ENCODE results near the gene UBE2D2.
"Not testable (repeated sequence)": the region's sequence is repeated elsewhere in the genome, so short reads cannot be mapped to it uniquely, and the experiment has no call there.

DNA sequence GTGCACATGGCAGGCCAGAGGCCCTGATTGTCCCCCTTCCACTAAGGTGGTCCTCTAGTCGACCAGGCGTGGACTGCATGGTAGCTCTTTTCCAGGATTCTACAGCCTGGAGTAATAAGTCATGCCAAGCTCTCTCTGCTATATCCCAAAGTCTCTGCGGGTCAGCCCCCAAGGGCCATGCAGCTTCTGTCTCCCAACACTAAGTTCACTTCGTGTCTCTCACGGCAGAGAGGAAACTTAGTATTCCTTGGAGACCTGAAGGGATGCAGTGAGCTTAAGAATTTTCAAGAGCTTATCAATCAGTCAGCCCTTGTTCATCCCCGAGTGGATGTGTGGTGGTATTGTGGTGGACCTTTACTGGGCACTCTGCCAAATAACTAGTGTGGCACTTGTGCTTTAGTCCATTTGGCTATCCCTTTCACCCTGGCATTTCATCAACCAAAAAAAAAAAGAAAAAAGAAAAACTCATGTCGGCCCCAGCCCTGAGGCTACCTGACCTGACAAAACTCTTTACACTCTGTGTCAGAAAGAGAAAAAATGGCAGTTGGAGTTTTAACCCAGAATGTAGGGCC, 33.2 kb upstream of the UBE2D2 start:
- TF ChIP-seq LEF1 (IDR thresholded peaks at IDR 0.05; ENCODE audit: borderline replicate concordance); FOXK2 (IDR thresholded peaks at IDR 0.05); BHLHE40 (IDR thresholded peaks at IDR 0.05; ENCODE audit: borderline replicate concordance); HDGF (IDR thresholded peaks at IDR 0.05; ENCODE audit: borderline replicate concordance); SP1 (IDR thresholded peaks at IDR 0.05); ARNT (IDR thresholded peaks at IDR 0.05); FOXA1 (IDR thresholded peaks at IDR 0.05); FOXM1 (IDR thresholded peaks at IDR 0.05; ENCODE audit: borderline replicate concordance); TARDBP (IDR thresholded peaks at IDR 0.05); SUZ12 (IDR thresholded peaks at IDR 0.05); CTBP1 (IDR thresholded peaks at IDR 0.05; ENCODE audit: borderline replicate concordance); NFRKB (IDR thresholded peaks at IDR 0.05): not testable (repeated sequence)
- TF ChIP-seq, protein P1, sequence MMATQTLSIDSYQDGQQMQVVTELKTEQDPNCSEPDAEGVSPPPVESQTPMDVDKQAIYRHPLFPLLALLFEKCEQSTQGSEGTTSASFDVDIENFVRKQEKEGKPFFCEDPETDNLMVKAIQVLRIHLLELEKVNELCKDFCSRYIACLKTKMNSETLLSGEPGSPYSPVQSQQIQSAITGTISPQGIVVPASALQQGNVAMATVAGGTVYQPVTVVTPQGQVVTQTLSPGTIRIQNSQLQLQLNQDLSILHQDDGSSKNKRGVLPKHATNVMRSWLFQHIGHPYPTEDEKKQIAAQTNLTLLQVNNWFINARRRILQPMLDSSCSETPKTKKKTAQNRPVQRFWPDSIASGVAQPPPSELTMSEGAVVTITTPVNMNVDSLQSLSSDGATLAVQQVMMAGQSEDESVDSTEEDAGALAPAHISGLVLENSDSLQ (IDR thresholded peaks at IDR 0.05) = not testable (repeated sequence)

Measured in HEK293T (cell line).